GM21526 (cell line): ENCODE measurements around the gene NPHS1.

Experiments
- ATAC-seq: cut with Tn5 transposase; IDR thresholded peaks from one replicate; pipeline ENCODE4 v1.9.1; 2021; ENCODE audit warnings: moderate library complexity; ENCODE audit not compliant: unreplicated experiment, low FRiP score

Gene NPHS1

DNA sequence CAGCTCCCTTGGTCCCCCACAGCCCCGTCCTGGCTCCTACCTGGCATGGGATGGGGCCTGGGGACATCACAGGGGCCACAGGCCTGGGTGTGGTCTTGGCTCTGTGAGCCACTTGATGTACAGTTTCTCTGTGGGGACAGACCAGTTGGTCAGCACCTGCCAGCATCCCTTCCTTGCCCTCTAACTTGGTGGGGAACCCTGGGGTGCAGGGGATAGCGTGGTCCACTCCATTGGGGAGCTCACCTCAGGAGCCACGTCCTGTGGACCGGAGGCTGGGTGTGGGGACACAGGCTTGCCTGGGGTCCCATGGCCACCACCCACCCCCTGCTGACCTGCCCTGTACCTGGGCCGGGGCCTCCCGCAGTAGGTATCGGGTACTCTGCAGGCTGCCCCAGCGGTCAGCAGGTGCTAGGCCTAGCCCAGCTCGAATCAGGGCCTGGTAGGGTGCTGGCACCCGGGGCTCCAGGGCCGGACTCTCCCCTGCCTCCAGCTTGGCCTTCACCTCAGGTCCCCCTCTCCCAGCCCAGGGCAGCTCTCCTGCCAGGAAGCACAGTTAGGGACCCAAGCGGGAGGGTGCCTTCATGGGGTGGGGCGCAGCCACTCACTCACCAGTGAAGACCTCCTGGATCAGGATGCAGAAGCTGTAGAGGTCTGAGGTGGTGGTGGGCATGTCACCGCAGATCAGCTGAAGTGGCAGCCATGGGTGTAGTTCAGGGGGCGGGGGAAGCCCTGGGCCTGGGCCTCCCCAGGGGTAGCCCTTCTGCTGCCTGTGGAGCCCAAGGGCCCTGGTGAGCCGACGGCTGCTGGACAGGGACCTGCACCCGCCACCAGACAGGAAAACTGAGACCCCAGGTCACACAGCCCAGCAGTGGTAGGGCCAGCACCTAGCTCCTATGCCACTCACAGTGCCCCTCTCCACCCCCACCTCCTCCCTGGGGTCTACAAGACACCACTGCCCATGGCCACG is 62.0 kb downstream of the NPHS1 start:
- no peak for ATAC-seq

DNA sequence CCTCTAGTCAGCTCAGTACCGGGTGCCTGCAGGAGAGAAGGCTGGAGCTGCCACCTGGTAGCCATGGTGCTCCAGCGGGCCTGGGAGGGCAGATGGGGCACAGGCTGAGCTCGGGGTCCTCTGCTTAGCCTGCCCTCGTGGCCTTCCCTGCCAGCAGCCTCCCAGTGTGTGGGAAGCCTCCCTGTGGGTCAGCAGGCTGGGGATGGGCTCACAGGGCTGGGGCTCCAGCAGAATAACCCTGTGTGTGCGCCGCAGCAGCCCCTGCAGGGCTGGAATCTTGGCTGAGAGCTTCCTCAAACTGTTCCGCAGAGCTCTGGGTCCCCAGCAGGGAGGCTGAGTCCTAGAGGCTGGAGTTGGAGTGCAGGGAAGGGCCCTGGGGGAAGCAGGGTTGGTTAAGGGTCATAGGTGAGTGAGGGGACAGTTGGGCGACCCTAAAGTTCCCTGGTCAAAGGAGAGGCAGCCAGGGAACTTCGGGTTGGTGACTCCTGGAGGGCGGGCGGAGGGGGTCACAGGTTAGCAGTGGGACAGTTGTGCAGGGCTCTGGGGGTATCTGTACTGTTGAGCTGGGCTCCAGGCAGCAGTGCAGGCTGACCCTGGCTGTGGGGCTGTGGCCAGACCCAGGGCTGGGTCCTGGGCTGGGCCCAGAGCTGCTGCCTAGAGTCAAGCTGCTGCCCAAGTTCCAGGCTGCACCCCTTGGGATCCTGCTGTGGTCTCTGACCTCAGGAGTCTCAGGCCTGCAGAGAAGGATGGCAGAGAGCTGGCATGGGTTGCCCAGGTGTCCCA is 62.9 kb downstream of the NPHS1 start:
- ATAC-seq = no peak

DNA sequence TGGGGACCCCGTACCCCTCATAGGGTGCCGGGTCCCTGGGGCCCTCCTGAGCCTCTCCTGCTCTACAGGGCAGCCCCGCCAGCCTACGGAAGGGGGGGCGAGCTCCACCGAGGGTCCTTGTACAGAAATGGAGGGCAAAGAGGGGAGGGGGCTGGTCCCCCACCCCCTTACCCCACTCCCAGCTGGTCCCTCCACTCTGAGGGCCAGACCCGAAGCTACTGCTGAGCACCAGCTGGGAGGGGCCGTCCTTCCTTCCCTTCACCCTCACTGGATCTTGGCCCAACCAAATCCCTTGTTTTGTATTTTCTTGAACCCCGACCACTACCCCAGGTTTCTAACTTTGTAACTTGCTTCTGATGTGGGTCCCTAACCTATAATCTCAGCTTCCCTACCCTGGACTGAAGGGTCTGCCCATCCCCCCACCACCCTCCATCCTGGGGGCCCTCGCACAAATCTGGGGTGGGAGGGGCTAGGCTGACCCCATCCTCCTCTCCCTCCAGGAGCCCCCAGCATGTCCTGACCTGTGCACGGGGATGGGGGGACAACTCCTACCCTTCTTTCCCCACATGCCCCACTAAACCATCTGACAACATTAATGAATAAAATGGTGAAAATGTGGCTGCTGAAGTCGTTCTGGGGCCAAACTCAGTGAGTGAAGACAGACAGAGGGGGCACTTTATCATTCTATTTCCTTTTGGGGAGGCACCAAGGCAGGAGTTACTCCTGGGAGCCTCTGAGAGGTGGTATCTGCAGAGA is 63.9 kb downstream of the NPHS1 start:
- no peak for ATAC-seq

DNA sequence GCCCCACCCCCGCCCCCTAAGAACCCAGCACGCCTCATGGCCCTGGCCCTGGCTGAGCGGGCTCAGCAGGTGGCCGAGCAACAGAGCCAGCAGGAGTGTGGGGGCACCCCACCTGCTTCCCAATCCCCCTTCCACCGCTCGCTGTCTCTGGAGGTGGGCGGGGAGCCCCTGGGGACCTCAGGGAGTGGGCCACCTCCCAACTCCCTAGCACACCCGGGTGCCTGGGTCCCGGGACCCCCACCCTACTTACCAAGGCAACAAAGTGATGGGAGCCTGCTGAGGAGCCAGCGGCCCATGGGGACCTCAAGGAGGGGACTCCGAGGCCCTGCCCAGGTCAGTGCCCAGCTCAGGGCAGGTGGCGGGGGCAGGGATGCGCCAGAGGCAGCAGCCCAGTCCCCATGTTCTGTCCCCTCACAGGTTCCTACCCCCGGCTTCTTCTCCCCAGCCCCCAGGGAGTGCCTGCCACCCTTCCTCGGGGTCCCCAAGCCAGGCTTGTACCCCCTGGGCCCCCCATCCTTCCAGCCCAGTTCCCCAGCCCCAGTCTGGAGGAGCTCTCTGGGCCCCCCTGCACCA is 65.0 kb downstream of the NPHS1 start:
- no peak for ATAC-seq

DNA sequence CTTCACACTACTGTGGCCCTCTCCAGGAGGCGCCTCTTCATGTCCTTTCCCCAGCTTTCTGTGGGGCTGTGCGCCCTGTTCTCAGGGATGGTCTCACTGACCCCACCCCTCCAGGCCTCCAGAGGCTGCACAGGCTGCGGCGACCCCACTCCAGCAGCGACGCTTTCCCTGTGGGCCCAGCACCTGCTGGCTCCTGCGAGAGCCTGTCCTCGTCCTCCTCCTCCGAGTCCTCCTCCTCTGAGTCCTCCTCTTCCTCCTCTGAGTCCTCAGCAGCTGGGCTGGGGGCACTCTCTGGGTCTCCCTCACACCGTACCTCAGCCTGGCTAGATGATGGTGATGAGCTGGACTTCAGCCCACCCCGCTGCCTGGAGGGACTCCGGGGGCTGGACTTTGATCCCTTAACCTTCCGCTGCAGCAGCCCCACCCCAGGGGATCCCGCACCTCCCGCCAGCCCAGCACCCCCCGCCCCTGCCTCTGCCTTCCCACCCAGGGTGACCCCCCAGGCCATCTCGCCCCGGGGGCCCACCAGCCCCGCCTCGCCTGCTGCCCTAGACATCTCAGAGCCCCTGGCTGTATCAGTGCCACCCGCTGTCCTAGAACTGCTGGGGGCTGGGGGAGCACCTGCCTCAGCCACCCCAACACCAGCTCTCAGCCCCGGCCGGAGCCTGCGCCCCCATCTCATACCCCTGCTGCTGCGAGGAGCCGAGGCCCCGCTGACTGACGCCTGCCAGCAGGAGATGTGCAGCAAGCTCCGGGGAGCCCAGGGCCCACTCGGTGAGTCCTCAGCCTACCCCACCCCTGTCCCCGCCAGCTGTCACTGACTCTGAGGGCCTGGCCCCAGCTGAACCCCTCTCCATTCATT is 65.8 kb downstream of the NPHS1 start:
- no peak for ATAC-seq

DNA sequence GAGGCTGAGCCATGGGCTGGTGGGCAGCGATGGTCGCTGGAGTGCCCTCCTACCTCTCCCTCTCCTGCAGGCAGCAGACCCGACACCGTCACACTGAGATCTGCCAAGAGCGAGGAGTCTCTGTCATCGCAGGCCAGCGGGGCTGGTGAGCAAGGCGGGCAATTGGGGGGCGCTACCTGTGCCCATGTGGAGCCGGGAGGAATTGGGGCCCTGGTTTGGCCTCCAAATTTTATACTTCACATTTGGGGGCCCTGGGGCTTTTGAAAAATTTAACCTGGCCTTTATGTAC is 67.0 kb downstream of the NPHS1 start:
- ATAC-seq = no peak

DNA sequence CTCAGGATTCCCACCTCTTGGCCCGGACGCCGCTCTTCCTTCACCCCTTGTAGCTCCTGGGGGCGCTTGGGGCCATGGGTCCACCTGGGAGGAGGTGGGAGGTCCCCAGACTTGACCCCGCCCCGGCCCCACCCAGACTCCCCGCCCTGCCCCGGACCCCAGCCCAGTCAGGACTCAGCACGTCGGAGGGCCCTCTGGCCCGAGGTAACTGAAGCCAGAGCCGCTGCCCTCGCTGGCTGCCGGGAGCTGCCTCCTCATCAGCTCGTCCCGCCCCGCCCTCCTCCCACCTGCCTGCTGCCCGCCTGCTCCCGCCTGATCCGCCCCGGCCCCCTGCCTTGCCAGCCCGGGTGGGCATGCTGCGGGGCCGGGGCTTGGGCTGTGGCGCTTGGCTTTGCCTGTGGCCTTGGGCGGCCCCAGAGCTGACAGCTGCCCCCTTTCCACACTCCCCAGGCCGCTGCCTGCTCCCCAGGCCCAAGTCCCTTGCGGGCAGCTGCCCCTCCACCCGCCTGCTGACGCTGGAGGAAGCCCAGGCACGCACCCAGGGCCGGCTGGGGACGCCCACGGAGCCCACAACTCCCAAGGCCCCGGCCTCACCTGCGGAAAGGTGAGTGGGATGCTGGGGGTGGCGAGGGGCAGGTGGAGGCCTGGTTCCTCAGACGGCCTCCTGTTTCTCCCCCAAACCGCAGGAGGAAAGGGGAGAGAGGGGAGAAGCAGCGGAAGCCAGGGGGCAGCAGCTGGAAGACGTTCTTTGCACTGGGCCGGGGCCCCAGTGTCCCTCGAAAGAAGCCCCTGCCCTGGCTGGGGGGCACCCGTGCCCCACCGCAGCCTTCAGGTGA is 67.6 kb downstream of the NPHS1 start:
- ATAC-seq = no peak

DNA sequence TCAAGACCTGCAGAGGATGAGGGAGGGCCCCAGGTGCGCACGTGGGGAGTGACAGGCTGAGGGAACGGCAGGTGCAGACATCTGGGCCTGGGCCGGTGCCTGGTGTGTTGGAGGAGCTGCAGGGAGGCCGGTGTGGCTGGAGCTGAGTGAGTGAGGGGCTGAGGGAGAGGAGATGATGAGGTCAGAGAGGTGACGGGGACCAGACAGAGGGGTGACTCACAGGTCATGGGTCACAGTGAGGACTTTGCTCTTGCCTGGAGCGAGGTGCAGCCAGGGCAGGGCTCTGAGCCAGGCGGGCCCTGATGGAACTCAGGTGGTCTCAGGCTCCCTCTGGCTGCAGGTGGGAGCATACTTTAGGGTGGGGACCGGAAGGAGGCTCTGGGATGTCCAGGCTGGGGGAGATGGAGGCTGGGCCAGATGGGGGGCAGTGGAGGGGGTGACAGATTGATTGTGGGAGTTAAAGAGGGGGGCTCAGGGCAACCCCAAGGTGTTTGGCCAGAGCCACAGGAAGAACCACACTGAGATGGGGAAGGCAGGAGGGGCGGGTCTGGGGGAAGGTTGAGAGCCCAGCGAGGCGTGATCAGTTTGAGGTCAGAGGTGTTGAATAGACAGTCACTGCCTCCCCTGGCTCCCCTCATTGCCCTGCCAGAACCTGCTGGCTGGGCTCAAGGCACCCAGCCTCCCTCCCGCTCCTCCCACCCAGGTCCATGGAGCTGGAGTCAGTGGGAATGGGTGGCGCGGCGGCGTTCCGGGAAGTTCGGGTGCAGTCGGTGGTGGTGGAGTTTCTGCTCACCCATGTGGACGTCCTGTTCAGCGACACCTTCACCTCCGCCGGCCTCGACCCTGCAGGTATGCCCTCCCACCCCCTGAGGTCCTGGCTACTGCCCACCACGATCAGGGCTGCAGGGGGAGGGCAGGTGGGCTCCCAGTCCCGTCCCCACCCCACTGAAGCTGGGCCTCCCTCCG is 68.6 kb downstream of the NPHS1 start:
- ATAC-seq = no peak

DNA sequence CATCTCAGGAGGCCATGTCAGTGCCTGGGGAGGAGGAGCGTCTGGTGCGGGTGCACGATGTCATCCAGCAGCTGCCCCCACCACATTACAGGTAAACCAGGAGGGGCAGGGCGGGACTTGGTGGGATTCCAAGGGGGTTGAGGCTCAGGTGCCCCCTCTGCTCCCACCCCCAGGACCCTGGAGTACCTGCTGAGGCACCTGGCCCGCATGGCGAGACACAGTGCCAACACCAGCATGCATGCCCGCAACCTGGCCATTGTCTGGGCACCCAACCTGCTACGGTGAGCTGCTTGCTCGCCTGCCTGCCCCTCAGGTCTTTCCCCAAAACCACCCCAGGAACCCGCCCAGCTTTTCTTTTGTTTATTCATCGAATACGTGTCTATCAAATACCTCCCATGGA is 69.7 kb downstream of the NPHS1 start:
- no peak for ATAC-seq

DNA sequence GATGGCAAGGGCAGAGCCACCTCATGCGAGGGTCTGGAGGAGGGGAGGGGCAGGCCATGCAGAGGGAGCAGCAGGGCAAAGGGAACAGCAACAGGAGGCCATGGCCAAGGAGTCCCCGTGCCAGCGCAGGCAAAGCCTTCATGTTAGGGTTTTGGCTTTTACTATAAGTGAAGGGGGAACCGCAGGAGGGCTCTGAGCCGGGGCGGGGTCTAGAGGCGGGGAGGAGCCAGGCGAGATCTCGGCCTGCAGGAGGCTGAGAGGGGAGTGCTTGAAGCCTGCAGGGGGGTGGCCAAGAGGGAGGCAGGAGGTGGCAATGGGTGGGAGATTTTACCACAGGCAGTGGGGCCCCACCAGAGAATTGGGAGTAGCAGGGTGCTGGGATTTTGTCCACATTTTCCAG is 70.7 kb downstream of the NPHS1 start:
- no peak for ATAC-seq

DNA sequence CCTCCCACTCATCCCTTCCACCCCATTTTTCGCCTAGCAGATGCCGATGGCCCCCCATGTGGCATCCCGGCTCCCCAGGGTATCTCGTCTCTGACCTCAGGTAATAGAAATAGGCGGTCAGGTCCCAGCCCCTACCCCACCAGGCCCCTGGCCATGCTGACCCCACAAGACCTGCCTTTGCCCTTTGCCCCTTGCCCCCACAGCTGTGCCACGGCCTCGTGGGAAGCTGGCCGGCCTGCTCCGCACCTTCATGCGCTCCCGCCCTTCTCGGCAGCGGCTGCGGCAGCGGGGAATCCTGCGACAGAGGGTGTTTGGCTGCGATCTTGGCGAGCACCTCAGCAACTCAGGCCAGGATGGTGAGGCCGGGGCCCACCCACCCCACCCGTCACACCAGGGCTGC is 71.6 kb downstream of the NPHS1 start:
- no peak for ATAC-seq

DNA sequence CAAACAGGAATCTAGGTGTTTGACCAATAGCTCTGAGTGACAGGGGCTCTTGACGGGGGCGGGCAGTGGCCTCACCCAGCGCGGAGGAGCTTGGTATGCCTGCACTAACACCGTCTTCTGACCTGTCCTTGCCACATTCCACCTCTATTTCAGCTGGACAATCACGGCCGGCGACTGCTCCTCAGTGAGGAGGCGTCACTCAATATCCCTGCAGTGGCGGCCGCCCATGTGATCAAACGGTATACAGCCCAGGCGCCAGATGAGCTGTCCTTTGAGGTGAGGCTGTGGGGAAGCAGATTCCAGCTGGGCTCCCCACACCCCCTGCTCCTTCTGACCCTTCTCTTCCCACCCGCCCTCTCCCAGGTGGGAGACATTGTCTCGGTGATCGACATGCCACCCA is 72.2 kb downstream of the NPHS1 start:
- ATAC-seq = no peak

DNA sequence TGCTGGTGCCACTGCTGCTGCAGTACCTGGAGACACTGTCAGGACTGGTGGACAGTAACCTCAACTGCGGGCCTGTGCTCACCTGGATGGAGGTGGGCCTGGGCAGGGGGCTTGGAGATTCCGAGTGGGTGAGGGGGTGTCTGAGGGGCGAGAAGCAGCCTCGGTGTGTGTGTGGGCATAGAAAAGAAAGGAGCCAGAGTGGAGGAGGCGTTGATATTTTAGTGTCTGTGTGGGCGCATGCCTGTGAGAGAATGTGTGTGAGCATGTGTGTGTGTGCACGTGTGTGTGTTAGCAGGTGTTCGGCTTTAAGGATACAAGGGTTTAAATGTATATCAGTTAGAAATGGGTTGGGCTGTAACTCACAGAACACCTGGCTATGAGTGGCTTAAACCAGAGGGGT is 73.3 kb downstream of the NPHS1 start:
- no peak for ATAC-seq

DNA sequence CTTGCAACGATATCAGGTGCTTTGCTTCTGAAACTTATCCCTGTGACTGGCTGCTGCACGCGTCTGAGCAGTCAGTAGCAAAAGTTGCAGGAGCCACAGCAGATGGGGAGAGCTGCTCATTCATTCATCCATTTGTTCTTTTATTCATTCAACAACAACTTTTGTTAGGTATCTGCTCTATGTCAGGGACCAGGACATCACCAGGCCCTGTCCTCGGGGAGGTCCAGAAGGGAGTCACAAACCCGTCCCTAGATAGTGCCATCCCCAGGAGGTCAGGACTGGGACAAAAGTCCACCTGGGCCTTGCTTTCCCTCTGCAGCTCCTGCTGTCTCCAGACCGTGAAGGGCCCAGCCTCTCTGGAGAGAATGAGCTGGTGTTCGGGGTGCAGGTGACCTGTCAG is 74.3 kb downstream of the NPHS1 start:
- no peak for ATAC-seq

DNA sequence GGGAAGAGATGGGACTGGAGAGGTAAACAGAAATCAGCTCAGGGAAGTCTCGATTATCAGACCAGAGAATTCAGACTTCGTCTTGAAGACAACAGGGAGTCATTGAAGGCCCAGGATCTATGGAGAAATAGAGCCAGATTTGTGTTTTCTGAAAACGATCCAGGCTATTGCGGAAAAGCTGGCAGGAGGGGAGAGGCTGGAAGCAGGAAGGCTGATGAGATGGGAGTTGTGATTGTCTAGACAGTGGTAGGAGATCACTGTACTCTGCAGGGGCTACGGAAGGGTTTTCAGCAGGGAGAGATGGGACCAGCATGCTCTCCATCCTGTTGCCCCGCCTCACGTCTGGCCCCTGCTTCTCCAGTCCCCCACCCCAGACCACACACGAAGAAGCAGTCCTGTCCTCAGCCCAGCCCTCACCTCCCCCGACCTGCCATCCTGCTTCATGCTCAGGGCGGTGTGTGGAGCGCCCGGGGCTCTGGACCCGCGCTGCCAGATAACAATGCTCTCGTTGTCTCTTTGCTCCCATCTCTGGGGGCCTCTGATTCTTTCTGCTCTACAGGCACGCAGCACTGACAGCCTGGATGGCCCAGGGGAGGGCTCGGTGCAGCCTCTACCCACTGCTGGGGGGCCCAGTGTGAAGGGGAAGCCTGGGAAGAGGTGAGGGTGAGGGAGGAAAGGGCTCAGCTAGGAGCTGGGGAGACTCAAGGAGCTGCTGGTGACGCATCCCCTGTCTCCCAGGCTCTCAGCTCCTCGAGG is 75.0 kb downstream of the NPHS1 start:
- ATAC-seq = no peak

DNA sequence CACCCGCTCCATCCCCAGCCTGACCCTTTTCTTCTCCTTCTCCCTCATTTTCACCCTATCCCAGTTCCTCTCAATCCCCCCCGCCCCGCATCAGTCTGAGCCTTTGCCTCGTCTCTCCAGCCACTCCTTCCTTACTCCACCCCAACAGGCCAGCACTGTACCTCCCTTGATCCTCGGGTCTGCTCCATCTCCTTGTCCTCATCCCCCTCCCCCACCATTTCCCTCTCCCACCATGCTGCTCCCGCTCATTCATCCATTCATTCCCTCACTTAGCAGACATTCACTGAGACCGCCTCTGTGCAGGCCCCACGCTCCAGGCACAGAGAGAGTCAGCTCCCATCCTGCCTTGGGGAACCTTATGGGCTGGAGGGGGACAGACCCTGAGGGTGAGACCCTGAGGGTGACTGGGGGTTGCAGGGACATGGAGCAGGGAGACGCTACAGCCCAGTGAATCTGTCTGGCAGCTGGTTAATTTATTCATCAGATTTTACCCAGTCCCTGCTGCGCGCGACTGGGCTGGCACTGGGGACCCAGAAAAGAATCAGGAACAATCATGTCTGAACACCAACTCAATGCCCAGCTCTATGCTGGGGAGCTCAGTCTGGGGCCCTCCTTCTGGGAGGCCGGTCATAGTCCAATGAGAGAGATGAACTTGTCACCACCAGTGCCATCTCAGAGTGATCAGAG is 76.1 kb downstream of the NPHS1 start:
- ATAC-seq = no peak
